Esophagus muscularis mucosa (tissue), 4 donors: ENCODE data around the gene MLST8. TPM values are rescaled to one million over a fixed set of nuclear protein-coding genes. Genes with fewer than 3 reads are reported as not detected.

Experiments used
- DNase-seq: peaks from one replicate; pipeline ENCODE4 v3.0.0-alpha.2; 2017; ENCODE audit errors: extremely low spot score
- H3K27ac ChIP-seq, 4 donors: fragments of 200-600 bp; sonication (generic); replicated peaks in 1 of 4; 1 replicate in 3 of 4; 2 replicates in 1 of 4; pipeline ENCODE4 v1.5.1; 2016 to 2019; ENCODE audit warnings: mild to moderate bottlenecking in 1 of 4
- H3K27me3 ChIP-seq, 4 donors: fragments of 200-600 bp; sonication (generic); one replicate each; pipeline versions ENCODE4 v1.5.1 to v1.6.0; 2016 to 2019
- H3K36me3 ChIP-seq, 4 donors: fragments of 200-600 bp; sonication (generic); one replicate each; pipeline ENCODE4 v1.5.1; 2016 to 2019
- H3K4me1 ChIP-seq, 4 donors: fragments of 200-600 bp; sonication (generic); one replicate each; pipeline ENCODE4 v1.5.1; 2016 to 2019
- H3K4me3 ChIP-seq, 4 donors: fragments of 200-600 bp; sonication (generic); 1 replicate in 2 of 4; 2 replicates in 2 of 4; pipeline ENCODE4 v1.5.1; 2016 to 2019; ENCODE audit warnings: mild to moderate bottlenecking in 4 of 4, moderate library complexity in 1 of 4
- H3K9me3 ChIP-seq, 4 donors: fragments of 200-600 bp; sonication (generic); 1 replicate in 3 of 4; 2 replicates in 1 of 4; pipeline ENCODE4 v1.5.1; 2016 to 2019
- EP300 ChIP-seq: sonication (generic); formaldehyde crosslinking; IDR thresholded peaks from one replicate; pipeline ENCODE4 v1.6.1; 2017; ENCODE audit warnings: antibody characterized with exemption
- POLR2A ChIP-seq: fragments of 450-650 bp; IDR thresholded peaks from one replicate; pipeline ENCODE4 v1.6.1; 2017; ENCODE audit warnings: antibody characterized with exemption, moderate library complexity, mild to moderate bottlenecking, low read depth
- POLR2AphosphoS5 ChIP-seq, 2 donors: sonication (generic); formaldehyde crosslinking; IDR thresholded peaks; one replicate each; pipeline ENCODE4 v1.6.1; 2017; ENCODE audit warnings: antibody characterized with exemption in 2 of 2
- WGBS: methylation state at CpG from one replicate; pipeline ENCODE4 v1.1.5; 2018; 5-methylcytosine and 5-hydroxymethylcytosine counted together
- intact Hi-C: fragments of 100-400 bp; cut with DNase I; formaldehyde crosslinking; loops from one replicate; pipeline ENCODE4 v1.15.1; 2023
- total RNA-seq, 4 donors: library from RNA; depleted of rRNA; stranded (reverse); fragments of >200 nt; gene quantifications; one replicate each; pipeline versions ENCODE4 v1.1.0 to v1.2.1, GENCODE V29; 2016
- TF ChIP-seq, protein P1 (sequence below), 3 experiments: fragments of 200-600 bp in 2 of 3; fragments of 450-650 bp in 1 of 3; sonication (generic) in 2 of 3; IDR thresholded peaks; one replicate each; pipeline ENCODE4 v1.5.1; 2017 to 2019; ENCODE audit warnings: antibody characterized with exemption in 3 of 3, mild to moderate bottlenecking in 2 of 3, moderate library complexity in 1 of 3

Gene MLST8
- total RNA-seq, 4 donors from 2014 or later = 23.7 to 62.8 (median 36.3) TPM

DNA sequence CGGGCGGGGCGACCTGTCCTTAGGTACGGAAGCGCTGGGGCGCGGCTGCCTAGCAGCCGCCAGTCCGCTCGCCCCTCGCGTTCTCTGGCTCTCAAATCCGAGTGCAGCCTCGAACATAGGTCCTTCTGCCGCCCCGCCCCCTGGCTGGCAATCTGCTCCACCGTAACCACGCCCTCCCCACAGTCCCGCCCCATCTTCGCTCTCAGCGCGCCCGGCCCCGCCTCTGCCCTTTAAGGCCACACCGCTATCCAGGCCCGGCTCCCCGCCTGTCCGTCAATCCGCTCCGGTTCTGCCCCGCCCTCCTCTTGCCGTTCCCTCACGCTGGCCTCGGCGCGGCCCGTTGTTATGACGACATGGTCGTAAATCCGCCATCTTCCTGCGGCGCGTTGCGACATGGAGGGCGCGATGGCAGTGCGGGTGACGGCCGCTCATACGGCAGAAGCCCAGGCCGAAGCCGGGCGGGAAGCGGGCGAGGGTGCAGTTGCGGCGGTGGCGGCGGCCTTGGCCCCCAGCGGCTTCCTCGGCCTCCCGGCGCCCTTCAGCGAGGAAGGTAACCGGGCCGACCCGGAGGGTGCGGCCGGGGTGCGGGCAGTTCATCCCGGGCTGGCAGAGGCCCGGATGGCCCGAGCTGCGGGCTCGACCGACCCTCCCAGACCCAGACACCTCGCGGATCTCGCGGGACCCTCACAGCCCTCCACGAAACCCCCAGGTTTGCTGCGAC, 18.1 kb downstream of the MLST8 start, which contains the start of gene E4F1:
Gene E4F1, plus strand, starts transcription at position 371 of the 721 bp plus-strand sequence. Its CDS starts 23 bp downstream, at position 394.
- 0% methylated on average over 8 of the region's 82 CpGs for WGBS
- TF ChIP-seq POLR2A (peak; percentile 90), EP300 (no peak), POLR2AphosphoS5 (IDR thresholded peaks at IDR 0.05) (peak; percentile 98 to 99)
- TF ChIP-seq, protein P1, sequence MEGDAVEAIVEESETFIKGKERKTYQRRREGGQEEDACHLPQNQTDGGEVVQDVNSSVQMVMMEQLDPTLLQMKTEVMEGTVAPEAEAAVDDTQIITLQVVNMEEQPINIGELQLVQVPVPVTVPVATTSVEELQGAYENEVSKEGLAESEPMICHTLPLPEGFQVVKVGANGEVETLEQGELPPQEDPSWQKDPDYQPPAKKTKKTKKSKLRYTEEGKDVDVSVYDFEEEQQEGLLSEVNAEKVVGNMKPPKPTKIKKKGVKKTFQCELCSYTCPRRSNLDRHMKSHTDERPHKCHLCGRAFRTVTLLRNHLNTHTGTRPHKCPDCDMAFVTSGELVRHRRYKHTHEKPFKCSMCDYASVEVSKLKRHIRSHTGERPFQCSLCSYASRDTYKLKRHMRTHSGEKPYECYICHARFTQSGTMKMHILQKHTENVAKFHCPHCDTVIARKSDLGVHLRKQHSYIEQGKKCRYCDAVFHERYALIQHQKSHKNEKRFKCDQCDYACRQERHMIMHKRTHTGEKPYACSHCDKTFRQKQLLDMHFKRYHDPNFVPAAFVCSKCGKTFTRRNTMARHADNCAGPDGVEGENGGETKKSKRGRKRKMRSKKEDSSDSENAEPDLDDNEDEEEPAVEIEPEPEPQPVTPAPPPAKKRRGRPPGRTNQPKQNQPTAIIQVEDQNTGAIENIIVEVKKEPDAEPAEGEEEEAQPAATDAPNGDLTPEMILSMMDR (IDR thresholded peaks at IDR 0.05) = peak in 2 of 3 experiments; percentile 5 to 24
- intact Hi-C loops = no loop called here
- peak within 1 kb of the TSS; percentile 86 to 90 (median 87) for H3K27ac ChIP-seq
- H3K4me1 ChIP-seq = peaks cover 28 to 41% (median 38%) of the 10 kb centered on the region in 4 donors
- H3K9me3 ChIP-seq = no peaks in the 10 kb centered on the region
- DNase-seq = peak; percentile 100
- H3K4me3 ChIP-seq = peak within 1 kb of the TSS; percentile 75 to 93 (median 84)
- peaks cover 0 to 20% (median 18%) of the 10 kb centered on the region in 4 donors for H3K36me3 ChIP-seq
- H3K27me3 ChIP-seq = no peaks in the 10 kb centered on the region

DNA sequence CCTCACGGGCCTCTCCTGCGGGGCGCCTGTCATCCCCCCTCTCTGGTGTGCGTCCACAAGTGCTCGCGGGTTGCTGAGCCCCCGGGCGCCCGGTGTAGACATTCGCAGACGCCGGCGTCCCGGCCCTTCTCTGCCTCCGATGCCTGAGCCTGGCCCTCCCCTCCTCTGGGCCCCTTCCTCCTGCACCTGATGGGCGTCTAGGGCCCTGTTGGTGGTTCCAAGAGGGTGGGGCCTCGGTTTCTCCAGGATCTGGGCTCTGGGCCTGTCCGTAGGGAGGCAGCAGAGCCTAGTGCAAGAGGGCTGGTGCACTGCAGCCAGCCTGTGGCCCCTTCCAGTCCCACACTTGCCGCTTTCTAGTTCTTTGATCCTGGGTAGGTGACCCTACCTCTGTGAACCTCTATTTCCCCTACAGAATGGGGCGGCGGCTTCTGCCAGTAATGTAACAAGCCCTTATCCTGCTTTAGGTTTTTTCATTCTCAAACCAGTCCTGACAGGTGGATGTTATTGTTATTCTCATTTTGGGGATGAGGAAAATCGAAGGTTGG, 18.8 kb downstream of the MLST8 start:
- 33% methylated on average over 4 of the region's 22 CpGs for WGBS
- H3K4me3 ChIP-seq = peak overlapping the region; percentile 75 to 93 (median 84)
- H3K27me3 ChIP-seq = no peaks in the 10 kb centered on the region
- peaks cover 28 to 41% (median 38%) of the 10 kb centered on the region in 4 donors for H3K4me1 ChIP-seq
- DNase-seq = no peak
- intact Hi-C loops = no loop called here
- no peak for TF ChIP-seq EP300
- TF ChIP-seq, protein P1 (IDR thresholded peaks at IDR 0.05) = peak in 1 of 3 experiments; percentile 4
- no peaks in the 10 kb centered on the region for H3K9me3 ChIP-seq
- peak overlapping the region; percentile 86 to 90 (median 87) for H3K27ac ChIP-seq
- H3K36me3 ChIP-seq = peaks cover 3 to 26% (median 24%) of the 10 kb centered on the region in 4 donors

DNA sequence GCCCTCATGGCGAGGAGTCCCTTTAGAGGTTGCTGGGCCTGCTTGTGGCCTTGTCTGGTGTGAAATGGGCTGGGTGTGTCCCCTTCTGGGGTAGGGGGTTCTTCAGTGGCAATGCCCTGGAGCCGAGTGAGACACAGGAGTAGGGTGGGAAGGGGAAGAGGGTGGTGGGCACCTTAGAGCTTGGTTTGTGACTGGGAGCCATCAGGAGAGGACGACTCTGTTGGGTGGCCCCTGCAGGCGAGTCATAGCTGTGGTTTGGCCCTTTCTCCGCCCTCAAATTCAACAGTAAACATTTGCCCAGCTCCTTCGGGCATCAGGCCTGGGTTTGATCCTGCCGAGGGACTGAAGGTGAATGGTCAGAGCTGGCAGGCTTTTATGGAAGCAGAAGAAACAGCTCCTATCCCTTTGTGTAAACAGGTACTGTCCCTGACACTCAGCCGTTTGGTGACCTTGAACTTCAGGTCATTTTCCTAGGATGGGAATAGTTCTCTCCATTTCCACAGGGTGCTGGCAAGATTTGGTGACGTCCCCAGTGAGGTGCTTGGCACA, 21.1 kb downstream of the MLST8 start:
- Histone ChIP-seq H3K36me3 (peaks cover 24 to 49% (median 48%) of the 10 kb centered on the region in 4 donors), H3K9me3 (no peaks in the 10 kb centered on the region), H3K4me1 (peaks cover 28 to 41% (median 38%) of the 10 kb centered on the region in 4 donors), H3K27me3 (peaks cover 0 to 8% (median 0%) of the 10 kb centered on the region in 4 donors), H3K4me3 (no peak overlapping the region), H3K27ac (no peak overlapping the region)
- 54% methylated on average over 8 of the region's 9 CpGs for WGBS
- intact Hi-C loops = no loop called here
- TF ChIP-seq, protein P1 (IDR thresholded peaks at IDR 0.05) = no peak
- TF ChIP-seq POLR2A = no peak
- no peak for TF ChIP-seq EP300
- no peak for TF ChIP-seq POLR2AphosphoS5 (IDR thresholded peaks at IDR 0.05)
- DNase-seq = no peak

DNA sequence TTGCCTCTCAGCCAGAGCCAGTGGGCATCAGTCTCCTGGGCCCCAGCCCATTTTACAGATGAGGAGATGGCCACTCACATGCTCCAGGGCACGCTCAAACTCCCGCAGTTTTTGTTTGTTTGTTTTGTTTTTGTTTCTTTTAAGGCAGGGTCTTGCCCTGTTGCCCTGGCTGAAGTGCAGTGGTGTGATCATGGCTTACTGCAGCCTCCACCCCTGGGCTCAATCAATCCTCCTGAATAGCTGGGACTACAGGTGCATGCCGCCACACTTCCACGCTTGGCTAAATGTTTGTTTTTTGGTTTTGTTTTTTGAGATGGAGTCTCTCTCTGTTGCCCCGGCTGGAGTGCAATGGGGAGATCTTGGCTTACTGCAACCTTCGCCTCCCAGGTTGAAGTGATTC, 21.7 kb downstream of the MLST8 start:
- no peak overlapping the region for H3K4me3 ChIP-seq
- peaks cover 0 to 8% (median 0%) of the 10 kb centered on the region in 4 donors for H3K27me3 ChIP-seq
- peaks cover 30 to 55% (median 54%) of the 10 kb centered on the region in 4 donors for H3K36me3 ChIP-seq
- DNase-seq = no peak
- H3K27ac ChIP-seq = no peak overlapping the region
- WGBS = 90% methylated on average over 6 of the region's 6 CpGs
- intact Hi-C loops = no loop called here
- H3K4me1 ChIP-seq = peaks cover 28 to 41% (median 38%) of the 10 kb centered on the region in 4 donors
- no peak for TF ChIP-seq POLR2A
- TF ChIP-seq POLR2AphosphoS5 (IDR thresholded peaks at IDR 0.05) = no peak
- TF ChIP-seq, protein P1 (IDR thresholded peaks at IDR 0.05) = no peak
- no peak for TF ChIP-seq EP300
- no peaks in the 10 kb centered on the region for H3K9me3 ChIP-seq
